Spinal cord (tissue), 10 donors: ENCODE data around the gene OR2T1. TPM values are rescaled to one million over a fixed set of nuclear protein-coding genes. Genes with fewer than 3 reads are reported as not detected.
"Not testable (repeated sequence)": the region's sequence is repeated elsewhere in the genome, so short reads cannot be mapped to it uniquely, and the experiment has no call there.

Experiments used
- DNase-seq, 6 donors: peaks; one replicate each; pipeline versions ENCODE4 v3.0.0 to v3.0.0-alpha.2; 2013 to 2015; ENCODE audit warnings: low spot score in 6 of 6, low read depth in 4 of 6
- H3K27ac ChIP-seq: one replicate; pipeline ENCODE4 v1.5.1; 2013; ENCODE audit warnings: low read depth, low read length, control low read depth
- H3K27me3 ChIP-seq: one replicate; pipeline ENCODE4 v1.6.1; 2013; ENCODE audit warnings: low read length; ENCODE audit not compliant: control insufficient read depth, insufficient read depth
- H3K36me3 ChIP-seq: one replicate; pipeline ENCODE4 v1.6.1; 2013; ENCODE audit warnings: low read length; ENCODE audit not compliant: control insufficient read depth, insufficient read depth
- H3K4me1 ChIP-seq: one replicate; pipeline ENCODE4 v1.6.1; 2013; ENCODE audit warnings: low read length; ENCODE audit not compliant: control insufficient read depth, insufficient read depth
- H3K4me3 ChIP-seq: one replicate; pipeline ENCODE4 v1.5.1; 2013; ENCODE audit warnings: low read depth, low read length, control low read depth
- H3K9me3 ChIP-seq: one replicate; pipeline ENCODE4 v1.6.1; 2013; ENCODE audit warnings: low read length; ENCODE audit not compliant: control insufficient read depth, insufficient read depth
- WGBS: methylation state at CpG from one replicate; pipeline ENCODE4 v1.1.5; 2013; ENCODE audit warnings: missing lambda C conversion rate; ENCODE audit not compliant: insufficient coverage; 5-methylcytosine and 5-hydroxymethylcytosine counted together
- polyA plus RNA-seq, 2 donors: library from polyadenylated mRNA; unstranded; fragments of 120-200 nt; gene quantifications; one replicate each; pipeline ENCODE4 v1.2.1, GENCODE V29; 2013; ENCODE audit not compliant: insufficient read length in 2 of 2
- total RNA-seq, 2 donors: library from RNA; depleted of rRNA in 1 of 2; stranded (reverse); fragments of 120-200 nt in 1 of 2; fragments of >200 nt in 1 of 2; gene quantifications; one replicate each; pipeline versions ENCODE4 v1.2.3 to v1.2.4, GENCODE V29; 2013 to 2014
- donor health status: healthy.

OR2T1 gene
- total and polyA plus RNA-seq, 4 donors = not detected

GRCh38 chr1:248433811-248434415 is 31.1 kb downstream of the OR2T1 start:
- WGBS = 95% methylated on average over 8 of the region's 38 CpGs

DNA sequence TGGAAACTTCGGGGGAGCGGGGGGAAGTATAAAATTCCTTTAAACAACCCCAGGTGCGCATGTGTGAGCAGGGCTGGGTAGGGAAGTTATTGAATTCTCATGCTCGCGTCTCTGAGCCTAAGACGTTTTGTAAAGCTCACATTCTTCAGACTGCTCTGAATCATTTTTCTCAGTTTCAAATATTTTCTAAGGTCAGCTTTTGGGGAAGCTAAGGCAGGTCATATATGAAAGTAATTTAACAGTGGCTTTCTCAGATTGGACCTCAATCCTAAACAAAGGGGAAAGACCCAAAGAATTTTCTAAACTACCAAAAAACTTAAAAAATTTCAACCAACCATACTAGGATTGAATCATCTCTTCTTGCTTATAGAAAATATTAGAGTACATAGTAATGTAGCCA is 32.1 kb downstream of the OR2T1 start:
- WGBS = no CpG with 5 or more reads among the region's 6 CpGs
- DNase-seq, H3K4me1 ChIP-seq, H3K36me3 ChIP-seq, H3K9me3 ChIP-seq, H3K27ac ChIP-seq, H3K4me3 ChIP-seq, H3K27me3 ChIP-seq: not testable (repeated sequence)

More at GRCh38 chr1:248433811-248434415, 31.1 kb downstream of the OR2T1 start:
- not testable (repeated sequence) for H3K4me3 ChIP-seq, H3K9me3 ChIP-seq, H3K27me3 ChIP-seq, DNase-seq, H3K36me3 ChIP-seq, H3K27ac ChIP-seq, H3K4me1 ChIP-seq

DNA sequence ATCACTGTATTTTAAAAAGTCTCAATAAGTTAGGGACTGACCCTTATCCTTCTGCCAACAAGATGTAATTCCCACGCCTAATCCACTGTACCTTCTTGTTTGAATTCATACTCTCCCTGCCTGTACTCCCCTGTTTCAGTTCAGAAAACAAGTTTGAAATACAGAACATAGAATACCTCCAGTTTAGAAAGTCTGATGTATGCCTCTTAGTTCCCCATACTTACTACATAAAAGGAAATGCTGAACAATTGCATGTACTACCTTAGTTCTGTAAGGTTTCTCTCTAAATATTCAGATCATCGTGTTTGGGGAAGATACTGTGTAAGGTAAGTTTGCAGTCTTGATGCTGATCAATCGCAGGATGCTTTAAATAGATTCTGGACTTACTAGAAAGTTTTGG is 33.5 kb downstream of the OR2T1 start:
- H3K27me3 ChIP-seq, H3K4me3 ChIP-seq, H3K4me1 ChIP-seq, H3K9me3 ChIP-seq, H3K27ac ChIP-seq, DNase-seq, H3K36me3 ChIP-seq: not testable (repeated sequence)
- no CpG with 5 or more reads among the region's 3 CpGs for WGBS

DNA sequence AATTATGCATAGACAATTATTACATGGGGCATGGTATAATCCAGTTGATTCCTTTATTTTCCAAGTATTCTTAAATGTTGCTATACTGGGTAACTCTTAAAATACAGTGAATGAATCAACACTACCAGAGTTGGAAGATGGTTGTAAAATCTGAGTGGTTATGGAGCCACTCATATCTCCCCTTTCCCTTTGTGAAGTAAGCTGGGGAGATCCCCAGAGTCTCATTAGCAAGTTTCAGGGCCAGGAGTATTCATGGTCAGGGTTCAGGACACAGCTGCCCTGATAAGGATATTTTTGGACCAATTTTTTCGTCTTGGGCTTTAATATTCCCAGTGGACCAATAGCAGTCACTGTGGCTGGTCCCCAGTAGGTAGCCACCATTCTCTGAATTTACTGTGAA is 35.8 kb downstream of the OR2T1 start:
- not testable (repeated sequence) for DNase-seq, H3K4me3 ChIP-seq, H3K36me3 ChIP-seq, H3K27ac ChIP-seq, H3K9me3 ChIP-seq, H3K4me1 ChIP-seq, H3K27me3 ChIP-seq
- no CpG with 5 or more reads among the region's 1 CpG for WGBS

- H3K9me3 ChIP-seq, DNase-seq, H3K27ac ChIP-seq, H3K4me1 ChIP-seq, H3K4me3 ChIP-seq, H3K36me3 ChIP-seq, H3K27me3 ChIP-seq: not testable (repeated sequence)
- WGBS = 87% methylated on average over 3 of the region's 5 CpGs
These were observed 36.4 kb downstream of the OR2T1 start for GRCh38 chr1:248439283-248439682.

DNA sequence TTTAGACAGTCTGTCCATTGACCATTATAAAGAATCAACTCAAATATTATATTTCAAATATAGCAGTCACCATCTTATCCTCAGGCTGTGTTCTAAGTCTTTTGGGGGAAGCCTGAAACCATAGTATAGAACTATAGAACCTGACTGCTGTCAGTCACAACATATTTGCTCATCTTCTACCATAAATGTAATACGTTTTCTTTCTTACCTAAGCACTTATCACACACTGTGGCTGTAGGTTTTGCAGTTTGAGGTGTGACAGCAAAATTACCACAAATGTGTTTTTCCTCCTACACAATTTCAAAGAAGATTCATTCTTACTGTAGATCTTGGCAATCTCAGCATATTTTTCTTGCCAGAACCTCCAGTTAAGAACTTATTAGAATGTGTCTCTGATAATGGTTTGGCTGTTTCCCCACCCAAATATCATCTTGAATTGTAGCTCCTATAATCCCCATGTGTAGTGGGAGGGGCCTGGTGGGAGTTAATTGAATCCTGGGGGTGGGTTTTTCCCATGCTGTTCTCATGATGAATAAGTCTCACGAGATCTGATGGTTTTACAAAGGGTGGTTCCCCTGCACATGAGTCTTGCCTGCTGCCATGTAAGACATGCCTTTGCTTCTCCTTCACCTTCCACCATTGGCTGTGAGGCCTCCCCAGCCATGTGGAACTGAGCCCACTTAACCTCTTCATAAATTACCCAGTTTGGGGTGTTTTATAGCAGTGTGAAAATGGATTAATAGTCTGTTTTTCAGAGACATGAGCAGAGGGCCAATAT is 39.8 kb downstream of the OR2T1 start:
- not testable (repeated sequence) for H3K27ac ChIP-seq, H3K27me3 ChIP-seq, DNase-seq, H3K4me3 ChIP-seq, H3K9me3 ChIP-seq, H3K36me3 ChIP-seq, H3K4me1 ChIP-seq
- WGBS = no CpG with 5 or more reads among the region's 2 CpGs

GRCh38 chr1:248444603-248445002 is 41.8 kb downstream of the OR2T1 start:
- 96% methylated on average over 3 of the region's 4 CpGs for WGBS

GRCh38 chr1:248445399-248445798 is 42.6 kb downstream of the OR2T1 start, which contains the start of gene OR2T2:
Gene OR2T2, plus strand, starts transcription at chr1:248445637. Its CDS starts 7,161 bp downstream, at chr1:248452798.
- H3K36me3 ChIP-seq, H3K4me1 ChIP-seq, H3K9me3 ChIP-seq, H3K4me3 ChIP-seq, DNase-seq, H3K27ac ChIP-seq, H3K27me3 ChIP-seq: not testable (repeated sequence)
- no CpG with 5 or more reads among the region's 2 CpGs for WGBS

More at GRCh38 chr1:248444603-248445002, 41.8 kb downstream of the OR2T1 start:
- H3K27me3 ChIP-seq, H3K4me1 ChIP-seq, H3K36me3 ChIP-seq, H3K9me3 ChIP-seq, H3K4me3 ChIP-seq, DNase-seq, H3K27ac ChIP-seq: not testable (repeated sequence)

GRCh38 chr1:248448409-248449074 is 45.7 kb downstream of the OR2T1 start:
- H3K27ac ChIP-seq, H3K4me1 ChIP-seq, DNase-seq, H3K36me3 ChIP-seq, H3K4me3 ChIP-seq, H3K27me3 ChIP-seq, H3K9me3 ChIP-seq: not testable (repeated sequence)
- WGBS = no CpG with 5 or more reads among the region's 4 CpGs
